HG02642 (cell line): Measurements from ENCODE around the gene RNASEH2C.
"Not testable (repeated sequence)": the region's sequence is repeated elsewhere in the genome, so short reads cannot be mapped to it uniquely, and the experiment has no call there.

Experiments
- ATAC-seq: cut with Tn5 transposase; IDR thresholded peaks from one replicate; pipeline ENCODE4 v1.9.1; 2021; ENCODE audit warnings: mild to moderate bottlenecking; ENCODE audit not compliant: unreplicated experiment, poor library complexity

Gene RNASEH2C

GRCh38 chr11:65718531-65718930 lies 2.1 kb downstream of the RNASEH2C start:
- ATAC-seq: no peak

- no peak for ATAC-seq
These were observed 2.7 kb downstream of the RNASEH2C start for GRCh38 chr11:65717906-65718305.

GRCh38 chr11:65716774-65717405 lies 3.7 kb downstream of the RNASEH2C start:
- no peak for ATAC-seq

GRCh38 chr11:65716302-65716701 lies 4.3 kb downstream of the RNASEH2C start:
- no peak for ATAC-seq

GRCh38 chr11:65714433-65714832 lies 6.2 kb downstream of the RNASEH2C start:
- ATAC-seq: no peak

- ATAC-seq: no peak
These were observed 7.2 kb downstream of the RNASEH2C start for GRCh38 chr11:65713212-65713969.

GRCh38 chr11:65712633-65713076 lies 7.9 kb downstream of the RNASEH2C start:
- no peak for ATAC-seq

GRCh38 chr11:65711785-65712632 lies 8.6 kb downstream of the RNASEH2C start, which contains the start of gene KAT5:
TSS of gene KAT5 (plus strand) at chr11:65712252. CDS start at chr11:65712268, 16 bp downstream.
- peak; percentile 88 for ATAC-seq

- no peak for ATAC-seq
These were observed 10.2 kb downstream of the RNASEH2C start for GRCh38 chr11:65710421-65710820.

- ATAC-seq: no peak
These were observed 10.9 kb downstream of the RNASEH2C start for GRCh38 chr11:65709661-65710060.

- no peak for ATAC-seq
These were observed 12.1 kb downstream of the RNASEH2C start for GRCh38 chr11:65708451-65708850.

- ATAC-seq: not testable (repeated sequence)
These were observed 13.6 kb downstream of the RNASEH2C start for GRCh38 chr11:65707002-65707401.

- ATAC-seq: not testable (repeated sequence)
These were observed 14.3 kb downstream of the RNASEH2C start for GRCh38 chr11:65706303-65706763.

GRCh38 chr11:65703846-65704245 lies 16.8 kb downstream of the RNASEH2C start:
- no peak for ATAC-seq

- ATAC-seq: no peak
These were observed 18.9 kb downstream of the RNASEH2C start for GRCh38 chr11:65701686-65702085.

GRCh38 chr11:65700399-65700798 lies 20.2 kb downstream of the RNASEH2C start:
- ATAC-seq: no peak

GRCh38 chr11:65699306-65699705 lies 21.3 kb downstream of the RNASEH2C start:
- ATAC-seq: no peak

GRCh38 chr11:65698205-65698604 lies 22.4 kb downstream of the RNASEH2C start:
- ATAC-seq: no peak

GRCh38 chr11:65696802-65697552 lies 23.6 kb downstream of the RNASEH2C start:
- ATAC-seq: no peak
